ENCODE measurements around the gene NSL1. TPM values are rescaled to one million over a fixed set of nuclear protein-coding genes. Genes with fewer than 3 reads are reported as not detected.

The NSL1 gene
- total and polyA plus RNA-seq, 9 of the 15 experiments (the other 6 are each of a cell fraction or from before 2014, with no cell fraction given), result 53.5 to 108 (median 59.1) TPM

- POLR2A ChIA-PET, result interaction anchor here (0.6 to 1.1 kb wide), 5 partner anchors 11 to 747 kb away, joined by 3 to 6 read pairs (median 5); partner anchors contain the start of gene ATF3
- H3K9me3 ChIP-seq (replicated peaks; ENCODE audit: control insufficient read depth, insufficient read depth, low read depth, low read length), result no peaks in the 10 kb centered on the region
- no peak for FAIRE-seq
- CTCF ChIA-PET (ENCODE audit: low intra/inter-chr PET ratio), result no interaction called here
- H3K27ac ChIP-seq (ENCODE audit: extremely low read depth, low read depth, low read length), result no peak overlapping the region
- no peak for ATAC-seq
- H3K27me3 ChIP-seq (ENCODE audit: control insufficient read depth in 2 of 2, insufficient read depth in 2 of 2, low read length in 2 of 2), result peaks cover 16 to 20% of the 10 kb centered on the region in 2 experiments; a peak in 4 of 5 replicates
- H3K4me1 ChIP-seq (replicated peaks in 1 of 2; ENCODE audit: control insufficient read depth in 2 of 2, insufficient read depth in 2 of 2, low read length in 2 of 2), result peaks cover 8 to 20% of the 10 kb centered on the region in 2 experiments; a peak in 4 of 5 replicates
- no peak overlapping the region for H3K4me2 ChIP-seq (ENCODE audit: insufficient read depth, low read length)
- H3K79me2 ChIP-seq (ENCODE audit: control insufficient read depth, insufficient read depth, low read length), result no peaks in the 10 kb centered on the region
- intact Hi-C loops (cut with micrococcal nuclease) (no loop called here), in situ Hi-C loops (cut with MboI) (no loop called here)
- H3K36me3 ChIP-seq (ENCODE audit: control insufficient read depth, insufficient read depth, low read length), result no peaks in the 10 kb centered on the region
- H3K4me3 ChIP-seq, result no peak overlapping the region
- no TSS peak for BruUV-seq (replicated peaks)
- WGBS (ENCODE audit: insufficient coverage, low coverage, missing lambda C conversion rate), result 43% methylated on average over 9 of the region's 9 CpGs
- DNase-seq (ENCODE audit: extremely low read depth in 1 of 4, low spot score in 3 of 4), result no peak
- H2AFZ ChIP-seq (ENCODE audit: low read depth, low read length), result no peak overlapping the region
- no peaks in the 10 kb centered on the region for H4K20me1 ChIP-seq (replicated peaks; ENCODE audit: control insufficient read depth, insufficient read depth, low read length)
- H3K9me1 ChIP-seq (ENCODE audit: control insufficient read depth, insufficient read depth, low read length), result no peaks in the 10 kb centered on the region
- no peak overlapping the region for H3K9ac ChIP-seq (ENCODE audit: insufficient read depth in 1 of 2, low read depth in 2 of 2, low read length in 2 of 2)
- no peak for TF ChIP-seq MCM5 (IDR thresholded peaks at IDR 0.05; ENCODE audit: low read depth)
- no peak for TF ChIP-seq ZNF586 (CRISPR knock-in tag; conservative IDR thresholded peaks at IDR 0.05)
- TF ChIP-seq CEBPG (CRISPR knock-in tag; IDR thresholded peaks at IDR 0.05), result no peak
- no peak for TF ChIP-seq CEBPG (tag; conservative IDR thresholded peaks at IDR 0.05 in 1 of 2, IDR thresholded peaks at IDR 0.05 in 1 of 2)
- no peak for TF ChIP-seq SREBF1 (IDR thresholded peaks at IDR 0.05; ENCODE audit: borderline replicate concordance, low read depth, low read length)
- TF ChIP-seq POLR2G (IDR thresholded peaks at IDR 0.05; ENCODE audit: low read depth, low read length), result no peak
- no peak for TF ChIP-seq ZNF766 (CRISPR knock-in tag; conservative IDR thresholded peaks at IDR 0.05)
- TF ChIP-seq ETV1 (tag; conservative IDR thresholded peaks at IDR 0.05; ENCODE audit: low read depth), result no peak
- no peak for TF ChIP-seq RREB1 (CRISPR knock-in tag; IDR thresholded peaks at IDR 0.05)
- TF ChIP-seq CBFA2T2 (conservative IDR thresholded peaks at IDR 0.05), result no peak
- no peak for TF ChIP-seq ZNF507 (tag; conservative IDR thresholded peaks at IDR 0.05)
- TF ChIP-seq E2F1 (CRISPR knock-in tag; IDR thresholded peaks at IDR 0.05), result no peak
These were observed 87.5 kb downstream of the NSL1 start for GRCh38 chr1:212703991-212704564.

Measured in K562 (cell line).